Nucleus accumbens (tissue), 56 donors: ENCODE results near the gene CCR5AS.
A peak's percentile ranks its signal among the peaks of the same experiment; 100 is the strongest.
"Not testable (repeated sequence)": the region's sequence is repeated elsewhere in the genome, so short reads cannot be mapped to it uniquely, and the experiment has no call there.

ENCODE experiments used
- DNase-seq, 56 donors: peaks; one replicate each; lab custom pipeline; 2025; lab: John Stamatoyannopoulos, UW

CCR5AS gene

DNA sequence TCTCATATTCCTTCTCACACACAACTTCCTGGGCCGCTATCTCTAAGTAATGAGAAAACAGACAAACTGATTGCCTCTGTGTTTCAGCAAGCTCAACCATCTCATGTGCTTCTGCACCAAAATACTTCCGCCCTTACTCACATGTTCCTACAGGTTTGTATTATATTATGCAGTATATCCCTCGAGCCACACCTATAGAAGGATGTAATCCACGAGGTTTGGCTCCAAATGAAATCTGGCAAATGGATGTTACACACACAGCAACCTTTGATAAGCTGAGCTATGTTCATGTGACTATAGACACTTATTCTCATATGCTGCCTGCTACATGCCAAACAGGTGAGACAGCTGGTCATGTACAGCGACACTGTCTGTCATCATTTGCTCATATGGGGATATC lies 22.8 kb upstream of the CCR5AS start:
- DNase-seq = no peak

DNA sequence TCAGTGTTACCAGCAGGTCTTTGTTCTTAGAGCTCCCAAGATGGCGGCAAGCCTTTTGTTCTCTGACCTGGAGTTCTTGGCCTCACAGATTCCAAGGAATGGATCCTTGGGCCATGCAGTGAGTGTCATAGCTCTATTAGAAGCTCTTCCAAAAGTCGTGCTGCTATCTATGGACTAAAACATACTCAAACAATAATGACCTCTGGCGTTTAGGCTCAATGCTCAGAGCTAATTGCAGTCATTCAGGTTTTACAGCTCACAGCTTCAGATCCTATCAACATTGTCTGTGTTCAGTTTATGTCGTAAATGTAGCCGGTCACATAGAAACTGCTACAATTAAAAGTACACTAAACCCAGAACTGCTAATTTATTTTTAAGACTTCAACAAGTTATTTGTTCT lies 22.4 kb upstream of the CCR5AS start:
- DNase-seq = no peak

DNA sequence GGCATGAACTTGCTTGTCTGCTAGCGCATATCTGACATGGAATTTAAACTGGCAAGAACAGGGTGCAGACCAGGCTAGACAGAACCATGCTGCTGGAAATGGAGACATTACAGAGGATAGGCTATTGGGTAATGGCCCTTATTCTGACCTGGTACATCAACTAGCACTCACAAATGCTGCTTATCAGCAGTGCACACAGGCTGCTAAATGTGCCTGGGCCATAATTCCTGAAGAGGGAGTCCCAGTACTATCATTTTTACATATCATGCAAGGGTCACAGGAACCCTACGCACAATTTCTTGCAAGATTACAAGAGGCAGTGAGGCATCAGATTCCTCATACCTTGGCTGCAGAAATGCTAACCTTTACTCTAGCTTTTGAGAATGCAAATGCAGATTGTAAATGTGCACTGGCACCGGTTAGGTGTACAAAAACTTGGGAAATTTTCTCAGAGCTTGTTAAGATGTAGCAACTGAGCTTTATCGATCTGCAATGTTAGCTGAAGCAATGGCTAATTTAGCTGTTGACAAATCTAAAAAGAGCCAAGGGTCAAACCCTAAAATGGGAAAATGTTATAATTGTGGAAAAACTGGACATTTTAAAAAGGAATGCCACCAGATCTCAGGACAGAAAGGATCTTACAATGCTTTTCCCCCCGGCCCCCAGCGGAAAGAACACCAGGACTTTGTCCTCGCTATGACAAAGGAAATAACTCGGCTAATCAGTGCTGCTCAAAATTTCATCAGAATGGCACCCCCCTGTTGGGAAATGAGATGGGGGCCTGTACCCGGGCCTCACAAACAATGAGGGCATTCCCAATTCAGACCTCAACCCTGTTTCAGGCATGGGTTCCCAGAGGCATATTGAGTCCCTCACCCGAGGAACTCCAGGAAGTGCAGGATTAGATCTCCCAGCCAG lies 21.3 kb upstream of the CCR5AS start:
- DNase-seq = no peak

DNA sequence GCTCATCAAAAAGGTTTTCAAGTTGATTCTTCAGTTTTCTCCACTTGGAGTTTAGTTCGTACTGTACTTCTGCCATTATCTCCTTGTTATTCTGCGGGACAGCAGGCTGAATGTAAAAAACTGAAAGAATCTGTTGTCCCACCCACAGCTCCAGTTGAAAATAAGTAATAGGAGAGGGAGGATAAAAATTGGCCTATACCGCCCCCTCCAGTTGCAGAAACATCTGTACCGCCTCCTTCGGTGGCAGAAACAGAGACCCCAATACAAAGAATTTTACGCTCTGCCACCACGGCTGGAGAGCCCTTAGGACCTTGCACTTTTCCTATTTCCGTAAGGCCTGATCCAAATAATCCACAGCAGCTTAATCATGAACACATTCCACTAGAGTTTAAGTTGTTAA lies 20.5 kb upstream of the CCR5AS start:
- DNase-seq = not testable (repeated sequence)

DNA sequence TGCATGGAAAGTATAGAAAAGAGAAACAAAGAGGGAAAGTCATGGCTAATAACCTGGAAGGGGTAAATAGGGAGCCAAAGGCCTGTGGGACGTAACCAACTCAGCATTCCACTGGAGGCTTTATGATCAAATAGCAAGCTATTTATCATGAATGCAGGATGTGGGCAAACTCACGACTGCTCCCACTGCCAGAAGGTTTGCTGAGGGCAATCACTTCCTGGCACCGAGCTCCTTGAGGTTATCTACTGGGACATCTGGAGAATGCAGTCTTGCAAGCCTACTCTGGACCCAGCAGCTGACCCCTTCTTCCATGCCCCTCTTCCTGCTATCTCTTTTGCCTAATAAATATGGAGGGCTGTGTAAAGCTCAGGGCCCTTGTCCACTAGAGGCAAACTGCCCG lies 19.6 kb upstream of the CCR5AS start:
- DNase-seq = not testable (repeated sequence)

DNA sequence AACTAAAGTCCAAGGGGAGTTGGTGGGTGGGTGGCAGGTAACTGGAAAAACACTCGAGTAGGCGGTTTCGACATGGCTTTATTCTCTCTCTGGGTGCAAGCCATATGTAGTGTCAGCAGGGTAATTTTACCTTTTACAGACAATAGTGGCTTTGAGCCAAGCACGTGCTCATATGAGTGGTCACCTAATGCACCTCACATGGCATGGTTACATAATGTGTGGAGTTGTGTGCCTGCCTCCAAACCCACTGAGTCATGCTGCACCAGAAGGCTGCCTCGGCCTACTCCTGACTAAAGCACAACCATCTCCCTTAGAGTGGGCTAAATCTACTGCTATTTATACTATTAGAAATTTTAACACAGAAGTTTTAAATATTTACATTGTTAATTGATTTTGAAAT lies 16.7 kb upstream of the CCR5AS start:
- DNase-seq = peak in 10 of 56 donors; percentile 5 to 40 (median 16)

DNA sequence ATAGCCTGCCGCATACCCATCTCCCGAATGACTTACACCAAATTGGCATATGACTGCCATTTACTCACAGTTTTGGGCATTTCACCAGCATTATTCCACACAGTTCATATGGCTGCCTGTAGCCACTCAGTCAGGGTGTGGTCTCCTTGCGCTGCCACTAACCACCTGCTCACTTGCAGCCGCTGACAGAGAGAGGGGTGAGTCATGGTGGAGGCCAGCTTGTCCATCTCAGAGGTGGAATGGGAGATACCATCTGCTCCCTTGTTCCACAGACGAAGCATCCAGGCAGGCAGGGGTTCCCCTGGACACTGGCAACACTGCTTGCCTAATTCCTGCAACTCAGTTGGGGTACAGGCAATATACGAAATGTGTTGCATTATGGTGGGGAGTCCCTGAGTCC lies 15.8 kb upstream of the CCR5AS start:
- no peak for DNase-seq

DNA sequence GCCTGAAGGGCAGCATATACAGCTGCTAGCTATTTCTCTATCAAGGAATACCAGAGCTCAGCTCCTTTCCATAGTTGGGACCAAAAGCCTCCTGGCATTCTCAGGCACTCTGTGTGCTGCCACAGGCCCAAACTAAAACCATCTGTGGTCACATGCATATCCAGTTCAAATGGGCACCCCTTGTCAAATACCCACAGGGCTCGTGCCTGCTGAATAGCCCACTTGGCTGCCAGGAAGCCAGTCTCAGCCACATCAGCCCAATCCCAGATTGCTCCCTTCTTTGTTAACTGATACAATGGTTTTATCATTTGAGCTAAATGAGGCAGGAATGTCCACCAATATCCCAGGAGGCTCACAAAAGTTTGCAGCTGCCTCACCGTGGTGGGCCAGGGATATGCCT lies 14.1 kb upstream of the CCR5AS start:
- no peak for DNase-seq

DNA sequence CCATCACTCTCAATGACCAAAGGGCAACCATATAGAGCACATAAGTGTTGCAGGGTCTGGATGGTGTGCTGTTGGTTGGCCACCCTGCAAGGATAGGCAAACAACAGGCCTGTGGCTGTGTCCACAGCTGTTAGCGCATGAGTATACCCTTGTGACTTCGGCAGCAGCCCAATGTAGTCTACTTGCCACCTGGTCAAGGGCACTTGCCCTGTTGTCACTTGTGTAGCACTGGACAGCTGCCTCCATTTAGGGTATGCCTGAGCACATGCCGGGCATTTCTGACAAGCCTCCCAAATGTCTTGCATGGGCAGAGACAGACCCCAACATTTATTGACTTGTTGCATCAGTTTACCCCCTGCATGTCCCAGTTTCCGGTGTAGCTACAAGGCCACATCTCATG lies 12.9 kb upstream of the CCR5AS start:
- DNase-seq = no peak

DNA sequence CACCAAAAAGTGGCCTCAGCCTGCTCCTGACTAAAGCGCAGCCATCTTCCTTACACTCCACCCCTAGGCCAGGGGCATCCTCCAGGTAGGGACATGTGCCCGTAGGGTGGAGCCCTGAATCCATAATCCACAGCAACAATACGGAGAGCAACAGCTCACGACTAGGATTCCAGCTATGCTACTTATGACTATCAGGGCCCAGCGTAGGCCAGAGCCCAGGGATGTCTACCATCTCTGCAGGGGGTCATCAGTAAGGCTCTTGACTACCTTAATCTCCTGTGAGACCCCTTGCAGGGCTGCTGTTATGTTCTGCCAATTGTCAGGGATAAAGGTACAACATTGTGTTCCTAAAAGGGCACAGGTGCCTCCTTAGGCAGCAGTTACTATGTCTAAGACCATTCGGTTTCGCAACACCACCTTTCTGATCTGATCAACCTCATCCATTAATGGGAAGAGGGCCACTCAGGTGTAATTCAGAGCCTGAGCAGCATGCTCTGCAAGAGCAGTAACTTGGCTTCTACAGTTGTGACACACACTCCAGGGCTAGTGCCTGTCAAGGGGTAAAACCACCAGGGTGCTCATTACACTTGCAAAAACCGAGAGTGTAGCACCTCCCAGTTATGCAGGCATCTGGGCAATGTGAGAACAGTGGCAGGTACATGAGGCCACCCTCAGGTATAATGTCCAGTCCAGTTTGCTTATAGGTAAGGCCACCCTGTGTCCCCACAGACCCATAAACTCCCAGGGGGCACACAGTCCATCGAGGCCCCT lies 11.2 kb upstream of the CCR5AS start:
- no peak for DNase-seq

DNA sequence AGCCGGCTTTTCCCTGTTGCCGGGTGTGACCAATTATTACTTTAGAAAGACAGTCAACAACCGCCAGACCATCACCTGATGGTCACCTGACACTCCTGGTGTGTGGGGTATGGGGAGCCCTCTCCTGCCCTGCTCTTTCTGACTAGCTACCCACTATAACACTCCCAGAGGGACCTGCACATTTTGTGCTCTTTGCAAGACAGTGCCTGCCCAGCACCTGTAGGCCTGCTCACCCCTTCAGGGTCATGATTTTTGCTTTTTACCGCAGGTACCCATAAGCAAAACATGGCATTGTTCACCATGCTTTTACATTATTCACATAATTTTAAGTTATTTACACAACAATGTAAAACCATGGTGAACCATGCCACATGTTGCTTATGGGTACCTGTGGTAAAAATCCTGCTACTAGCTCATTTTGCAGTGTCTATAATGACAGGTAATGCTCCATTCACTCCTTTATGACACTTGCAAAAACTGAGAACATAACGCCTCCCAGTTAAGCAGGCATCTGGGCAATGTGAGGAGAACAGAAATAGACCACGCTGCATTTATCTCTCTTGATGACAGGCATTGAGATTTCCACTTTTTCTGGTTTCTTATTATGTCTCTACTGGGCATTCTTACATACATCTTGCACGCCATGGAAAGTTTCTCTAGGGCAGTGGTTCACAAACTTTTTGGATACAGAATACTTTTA lies 10.1 kb upstream of the CCR5AS start:
- DNase-seq = no peak

DNA sequence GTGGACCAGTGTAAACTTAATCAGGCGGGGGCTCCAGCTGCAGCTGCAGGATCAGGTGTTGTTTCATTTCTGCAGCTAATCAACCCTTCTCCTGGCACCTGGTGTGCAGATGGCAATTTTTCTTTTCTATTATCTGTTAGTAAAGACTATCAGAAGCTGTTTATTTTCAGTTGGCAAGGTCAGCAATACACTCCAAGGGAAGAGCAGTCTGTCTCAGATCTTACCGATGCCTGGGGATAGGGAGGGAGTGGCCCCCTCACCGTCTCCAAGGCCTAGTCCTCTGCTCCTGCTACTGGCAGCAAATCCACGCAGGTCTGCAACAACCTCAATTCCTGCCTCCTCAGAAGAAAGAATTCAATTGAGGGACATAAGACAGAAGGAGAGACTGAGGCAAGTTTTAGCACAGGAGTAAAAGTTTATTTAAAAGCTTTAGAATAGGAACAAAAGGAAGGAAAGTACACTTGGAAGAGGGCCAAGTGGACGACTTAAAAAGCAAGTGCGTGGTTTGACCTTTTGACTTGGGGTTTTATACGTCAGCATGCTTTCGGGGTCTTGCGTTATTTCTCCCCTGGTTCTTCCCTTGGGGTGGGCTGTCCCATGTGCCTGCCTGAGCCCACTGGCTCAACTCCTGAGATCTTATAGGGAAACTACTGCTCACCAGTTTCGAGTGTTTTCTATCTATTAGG lies 9.4 kb upstream of the CCR5AS start:
- no peak for DNase-seq

DNA sequence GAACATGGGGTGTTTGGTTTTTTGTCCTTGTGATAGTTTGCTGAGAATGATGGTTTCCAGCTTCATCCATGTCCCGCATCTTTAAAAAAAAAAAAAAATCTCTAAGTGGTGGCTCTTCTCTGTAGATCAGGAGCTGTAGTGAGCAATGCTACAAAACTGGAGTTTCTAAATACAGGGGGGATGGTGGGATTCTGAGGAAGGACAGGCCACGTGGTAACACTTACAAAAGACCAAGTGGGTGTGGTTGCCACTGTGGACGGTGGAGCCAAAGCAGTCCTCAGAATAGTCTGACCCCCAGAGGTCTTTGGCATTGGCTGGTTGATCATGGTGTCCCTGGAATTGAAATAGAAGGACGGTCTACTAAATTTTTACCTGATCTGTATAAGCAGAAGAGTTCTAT lies 7.9 kb upstream of the CCR5AS start:
- no peak for DNase-seq

DNA sequence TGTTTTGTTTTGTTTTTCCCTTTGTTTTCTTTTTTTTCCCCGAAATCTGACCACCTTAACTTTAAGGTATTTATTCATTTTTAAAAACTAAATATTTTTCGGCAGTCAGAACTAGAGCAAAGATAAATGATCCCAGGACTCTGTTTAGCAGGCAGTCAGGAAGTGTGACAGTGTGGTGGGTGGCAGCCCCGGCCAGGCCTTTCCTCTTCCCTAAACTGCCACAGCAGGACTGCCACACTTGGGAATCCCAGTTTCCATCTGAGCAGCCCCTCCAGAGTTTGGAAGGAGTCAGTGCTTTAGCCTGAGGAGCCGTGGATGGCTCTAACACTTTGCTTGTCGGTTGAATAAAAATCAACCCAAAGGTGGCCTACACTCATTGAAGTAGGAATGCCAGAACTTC lies 7.1 kb upstream of the CCR5AS start:
- no peak for DNase-seq

DNA sequence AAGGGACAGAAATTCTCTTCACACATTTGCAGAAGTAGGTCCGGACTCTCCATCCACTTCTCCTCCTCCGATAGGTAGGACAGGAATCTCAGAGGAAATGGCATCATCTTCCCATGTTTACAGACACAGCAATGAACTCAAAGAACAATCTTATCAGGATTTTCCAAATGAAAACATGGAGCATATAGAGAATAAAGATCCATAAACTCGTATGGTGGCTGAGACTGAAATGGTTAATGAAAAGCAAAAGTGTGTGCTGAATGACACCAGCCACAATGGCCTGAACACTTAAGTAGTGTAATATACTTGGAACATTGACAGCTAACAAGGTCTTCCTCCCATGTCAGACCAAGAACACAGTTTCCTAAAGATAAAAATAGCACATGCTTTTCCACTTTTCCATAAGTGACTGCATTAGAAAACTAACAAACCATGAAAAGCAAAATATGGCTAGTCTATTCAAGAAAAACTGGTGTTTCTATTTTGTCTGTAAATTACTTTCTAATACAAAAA lies 6.0 kb upstream of the CCR5AS start:
- no peak for DNase-seq

DNA sequence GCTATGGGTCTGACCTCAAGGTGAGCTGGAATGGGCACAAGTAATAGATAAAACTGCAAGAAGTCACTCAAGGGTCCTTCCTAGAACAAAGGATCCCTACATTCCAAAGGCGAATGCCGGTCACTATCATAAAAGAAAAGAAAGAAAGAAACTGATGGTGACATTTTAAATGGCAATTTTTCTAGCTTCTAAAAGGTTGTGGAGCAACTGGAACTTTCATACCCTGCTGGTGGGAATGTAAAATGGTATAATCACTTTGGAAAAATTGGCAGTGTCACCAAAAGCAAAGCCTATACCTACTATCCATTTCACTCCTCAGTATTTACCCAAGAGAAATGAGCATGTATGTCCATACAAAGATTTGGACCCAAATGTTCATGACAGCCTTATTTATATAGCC lies 4.4 kb upstream of the CCR5AS start:
- DNase-seq = no peak

DNA sequence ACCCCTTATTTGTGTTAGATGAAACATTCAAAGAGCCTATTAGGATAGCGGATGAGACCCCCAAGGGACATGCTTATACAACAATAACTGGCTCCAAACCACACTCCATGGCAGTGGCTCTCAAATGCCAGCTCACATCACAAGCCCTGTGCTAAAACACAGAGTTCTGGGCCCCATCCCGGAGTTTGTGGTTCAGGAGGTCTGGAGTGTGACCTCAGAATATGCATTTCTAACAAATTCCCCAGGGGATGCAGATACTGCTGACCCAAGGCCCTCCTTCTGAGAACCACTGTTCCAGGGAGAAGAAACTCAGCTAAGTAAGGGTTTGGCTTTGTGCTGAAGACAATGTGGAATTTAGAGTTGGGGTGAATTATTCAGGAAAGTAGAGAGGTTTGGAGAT lies 3.8 kb upstream of the CCR5AS start:
- no peak for DNase-seq

DNA sequence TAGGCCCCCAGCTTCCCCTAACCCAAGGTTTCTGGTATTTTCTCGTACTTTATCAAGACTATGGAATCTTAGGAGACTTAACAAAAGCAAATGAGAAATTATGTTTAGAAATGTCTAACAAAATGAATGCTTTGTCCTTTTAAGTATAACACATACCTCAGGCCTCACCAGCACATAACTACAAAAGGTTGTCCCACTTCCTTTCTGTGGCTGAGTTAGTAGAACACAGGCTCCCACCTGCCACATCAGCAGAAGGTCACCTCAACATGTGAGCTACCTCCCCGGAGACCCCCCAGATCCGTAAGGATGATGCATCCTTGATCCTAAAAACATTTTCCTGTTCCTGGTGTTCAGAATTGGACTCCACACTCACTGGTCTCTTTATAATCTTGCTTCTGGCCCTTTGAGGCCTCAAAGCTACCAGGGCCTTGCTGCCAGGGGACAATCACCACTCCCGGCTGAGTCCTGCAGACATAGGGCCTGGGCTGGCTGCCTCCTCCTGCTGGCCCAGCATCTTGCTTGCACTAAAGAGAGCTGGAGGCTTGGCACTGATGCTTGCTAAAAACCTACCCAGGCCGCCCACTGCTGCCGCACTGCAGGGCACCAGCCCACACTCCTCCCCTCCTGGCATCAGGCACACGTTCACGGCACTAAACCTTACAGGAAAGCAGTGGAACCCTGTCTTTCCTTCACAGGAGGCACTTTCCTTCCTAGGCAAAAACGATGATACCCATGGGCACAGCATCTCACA lies 3.0 kb upstream of the CCR5AS start:
- DNase-seq = peak in 14 of 56 donors; percentile 8 to 39 (median 16)

DNA sequence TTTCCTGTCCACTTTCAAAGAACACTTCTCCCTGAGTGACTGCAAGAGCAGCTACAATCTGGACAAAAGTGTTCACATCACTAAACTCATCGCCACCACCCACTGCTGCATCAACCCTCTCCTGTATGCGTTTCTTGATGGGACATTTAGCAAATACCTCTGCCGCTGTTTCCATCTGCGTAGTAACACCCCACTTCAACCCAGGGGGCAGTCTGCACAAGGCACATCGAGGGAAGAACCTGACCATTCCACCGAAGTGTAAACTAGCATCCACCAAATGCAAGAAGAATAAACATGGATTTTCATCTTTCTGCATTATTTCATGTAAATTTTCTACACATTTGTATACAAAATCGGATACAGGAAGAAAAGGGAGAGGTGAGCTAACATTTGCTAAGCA lies 2.0 kb upstream of the CCR5AS start:
- no peak for DNase-seq

DNA sequence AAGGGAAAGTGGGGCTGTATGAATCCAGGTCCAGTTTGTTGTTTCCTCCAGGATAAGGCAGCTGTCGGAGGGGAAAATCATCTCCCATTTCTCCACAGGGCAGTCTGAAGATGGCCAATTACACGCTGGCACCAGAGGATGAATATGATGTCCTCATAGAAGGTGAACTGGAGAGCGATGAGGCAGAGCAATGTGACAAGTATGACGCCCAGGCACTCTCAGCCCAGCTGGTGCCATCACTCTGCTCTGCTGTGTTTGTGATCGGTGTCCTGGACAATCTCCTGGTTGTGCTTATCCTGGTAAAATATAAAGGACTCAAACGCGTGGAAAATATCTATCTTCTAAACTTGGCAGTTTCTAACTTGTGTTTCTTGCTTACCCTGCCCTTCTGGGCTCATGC lies 1.1 kb upstream of the CCR5AS start:
- no peak for DNase-seq
